PC-3 (cell line): ENCODE measurements around the gene KCNH1. TPM values are rescaled to one million over a fixed set of nuclear protein-coding genes. Genes with fewer than 3 reads are reported as not detected.

Experiments used
- ATAC-seq: fragments of 200-7000 bp; cut with Tn5 transposase; 2 replicates; pipeline ENCODE4 v1.9.1; 2020; ENCODE audit warnings: mild to moderate bottlenecking, moderate library complexity
- BruUV-seq: library from RNA; stranded (reverse); fragments of 400-500 nt; replicated peaks from 2 replicates; lab custom pipeline; 2021; lab: Mats Ljungman, UMichigan
- CTCF ChIA-PET: fragments of 300-600 bp; sonication (Branson Sonifier 250); formaldehyde crosslinking; loops from one replicate; lab custom pipeline; 2022; ENCODE audit warnings: antibody characterized with exemption; lab: Charles Lee
- POLR2A ChIA-PET: fragments of 300-600 bp; sonication (Branson Sonifier 250); formaldehyde crosslinking; loops from one replicate; lab custom pipeline; 2022; ENCODE audit warnings: antibody characterized with exemption; ENCODE audit not compliant: unreplicated experiment; lab: Charles Lee
- DNase-seq: peaks from one replicate; pipeline ENCODE4 v3.0.0-alpha.2; 2015
- H2AFZ ChIP-seq: fragments of 300-600 bp; sonication (generic); 2 replicates; pipeline ENCODE4 v1.6.0; 2016; ENCODE audit warnings: antibody characterized with exemption, low read length
- H3F3A ChIP-seq: fragments of 300-600 bp; sonication (generic); one replicate; pipeline ENCODE4 v1.6.0; 2017; ENCODE audit warnings: antibody characterized with exemption, low read length, control low read depth, mild to moderate bottlenecking; ENCODE audit not compliant: unreplicated experiment
- H3K27ac ChIP-seq: fragments of 300-600 bp; sonication (generic); 2 replicates; pipeline ENCODE4 v1.5.1; 2016; ENCODE audit warnings: mild to moderate bottlenecking, low read length
- H3K27me3 ChIP-seq: fragments of 300-600 bp; sonication (generic); 2 replicates; pipeline ENCODE4 v1.6.1; 2016; ENCODE audit warnings: low read length, mixed read lengths
- H3K36me3 ChIP-seq: fragments of 300-600 bp; sonication (generic); 2 replicates; pipeline ENCODE4 v1.6.1; 2016; ENCODE audit warnings: low read depth, mixed run types, low read length, mixed read lengths
- H3K4me1 ChIP-seq: fragments of 300-600 bp; sonication (generic); 2 replicates; pipeline ENCODE4 v1.5.1; 2016; ENCODE audit warnings: low read length; ENCODE audit not compliant: insufficient read depth
- H3K4me2 ChIP-seq: fragments of 300-600 bp; sonication (generic); 2 replicates; pipeline ENCODE4 v1.6.0; 2016; ENCODE audit warnings: low read length
- H3K4me3 ChIP-seq: fragments of 300-600 bp; sonication (generic); 2 replicates; pipeline ENCODE4 v1.5.1; 2016; ENCODE audit warnings: mild to moderate bottlenecking, low read length, mixed read lengths
- H3K79me2 ChIP-seq: fragments of 300-600 bp; sonication (generic); 2 replicates; pipeline ENCODE4 v1.6.1; 2017; ENCODE audit warnings: low read length, mixed read lengths
- H3K9ac ChIP-seq: fragments of 300-600 bp; sonication (generic); 2 replicates; pipeline ENCODE4 v1.6.0; 2016; ENCODE audit warnings: mild to moderate bottlenecking, low read length
- H3K9me2 ChIP-seq: fragments of 300-600 bp; sonication (generic); replicated peaks from 2 replicates; pipeline ENCODE4 v1.6.1; 2016; ENCODE audit warnings: mixed run types, low read length, mixed read lengths
- H3K9me3 ChIP-seq: fragments of 300-600 bp; sonication (generic); 2 replicates; pipeline ENCODE4 v1.6.1; 2016; ENCODE audit warnings: low read length, mixed read lengths
- H4K20me1 ChIP-seq: fragments of 300-600 bp; sonication (generic); 2 replicates; pipeline ENCODE4 v1.6.1; 2016; ENCODE audit warnings: low read length, mixed read lengths
- CTCF ChIP-seq: fragments of 300-600 bp; sonication (generic); conservative IDR thresholded peaks from 2 replicates; pipeline ENCODE4 v1.5.1; 2017; ENCODE audit warnings: antibody characterized with exemption, low read depth, mild to moderate bottlenecking, low read length
- EZH2 ChIP-seq: fragments of 300-600 bp; sonication (generic); IDR thresholded peaks from one replicate; pipeline ENCODE4 v1.6.1; 2017; ENCODE audit warnings: antibody characterized with exemption, mild to moderate bottlenecking, low read length; ENCODE audit not compliant: unreplicated experiment
- EZH2phosphoT487 ChIP-seq: fragments of 300-600 bp; sonication (generic); IDR thresholded peaks from 2 replicates; pipeline ENCODE4 v1.6.1; 2018; ENCODE audit warnings: mild to moderate bottlenecking, antibody characterized with exemption, low read length, borderline replicate concordance
- intact Hi-C: fragments of 100-400 bp; cut with micrococcal nuclease; formaldehyde crosslinking; loops from 2 replicates; pipeline ENCODE4 v1.9.0; 2023
- total RNA-seq: library from RNA; depleted of rRNA; stranded (reverse); fragments of >200 nt; gene quantifications from 2 replicates; pipeline ENCODE4 v1.2.3, GENCODE V29; 2014

KCNH1 gene
- total RNA-seq, 1 experiment from 2014 or later = not detected

GRCh38 chr1:210786546-210786945 lies 347.4 kb downstream of the KCNH1 start:
- no peak for ATAC-seq
- no peak overlapping the region for H3K9ac ChIP-seq
- H3K79me2 ChIP-seq = no peaks in the 10 kb centered on the region
- no peak overlapping the region for H3K27ac ChIP-seq
- no peaks in the 10 kb centered on the region for H3K4me1 ChIP-seq
- no peak for TF ChIP-seq EZH2phosphoT487
- TF ChIP-seq EZH2 = no peak
- TF ChIP-seq CTCF = no peak
- no peaks in the 10 kb centered on the region for H3F3A ChIP-seq
- no peaks in the 10 kb centered on the region for H3K9me3 ChIP-seq
- intact Hi-C loops = no loop called here
- POLR2A ChIA-PET = no interaction called here
- no peak for DNase-seq
- H3K36me3 ChIP-seq = no peaks in the 10 kb centered on the region
- BruUV-seq = no TSS peak
- peaks cover 31% of the 10 kb centered on the region for H3K27me3 ChIP-seq
- no peak overlapping the region for H3K4me3 ChIP-seq
- H3K9me2 ChIP-seq = no peaks in the 10 kb centered on the region
- no peak overlapping the region for H3K4me2 ChIP-seq
- H4K20me1 ChIP-seq = no peaks in the 10 kb centered on the region
- H2AFZ ChIP-seq = no peak overlapping the region
- CTCF ChIA-PET = no interaction called here

GRCh38 chr1:210783925-210784324 lies 350.0 kb downstream of the KCNH1 start:
- Histone ChIP-seq H3K4me3 (no peak overlapping the region), H3K79me2 (no peaks in the 10 kb centered on the region), H3K36me3 (no peaks in the 10 kb centered on the region), H3K9me2 (no peaks in the 10 kb centered on the region), H3K27ac (no peak overlapping the region), H2AFZ (no peak overlapping the region), H3K9ac (no peak overlapping the region), H3K27me3 (peaks cover 46% of the 10 kb centered on the region), H3K4me1 (no peaks in the 10 kb centered on the region), H3K9me3 (no peaks in the 10 kb centered on the region), H3F3A (no peaks in the 10 kb centered on the region), H4K20me1 (no peaks in the 10 kb centered on the region), H3K4me2 (no peak overlapping the region)
- DNase-seq = no peak
- intact Hi-C loops = no loop called here
- ChIA-PET CTCF (no interaction called here), POLR2A (no interaction called here)
- BruUV-seq = no TSS peak
- no peak for TF ChIP-seq CTCF
- TF ChIP-seq EZH2 = no peak
- TF ChIP-seq EZH2phosphoT487 = no peak
- ATAC-seq = no peak

- CTCF ChIA-PET = no interaction called here
- Histone ChIP-seq H3K9ac (no peak overlapping the region), H3K79me2 (no peaks in the 10 kb centered on the region), H2AFZ (no peak overlapping the region), H3K27ac (no peak overlapping the region), H3K4me2 (no peak overlapping the region), H3F3A (no peaks in the 10 kb centered on the region), H3K4me3 (no peak overlapping the region), H4K20me1 (no peaks in the 10 kb centered on the region), H3K36me3 (no peaks in the 10 kb centered on the region), H3K27me3 (peaks cover 30% of the 10 kb centered on the region), H3K9me3 (no peaks in the 10 kb centered on the region), H3K4me1 (no peaks in the 10 kb centered on the region), H3K9me2 (0 out of 2 replicates have a peak, but pooled peaks cover 3% of the 10 kb centered on the region)
- BruUV-seq = no TSS peak
- no peak for ATAC-seq
- POLR2A ChIA-PET = no interaction called here
- no peak for DNase-seq
- intact Hi-C loops = no loop called here
- no peak for TF ChIP-seq CTCF
- no peak for TF ChIP-seq EZH2phosphoT487
- TF ChIP-seq EZH2 = no peak
Observed at GRCh38 chr1:210781652-210782051, 352.3 kb downstream of the KCNH1 start.
